Peyer's patch (tissue), 4 donors: ENCODE measurements around the gene ABCA9.

Experiments
- CTCF ChIP-seq, 6 experiments: fragments of 450-650 bp in 4 of 6; fragments of 200-600 bp in 2 of 6; sonication (generic) in 1 of 6; IDR thresholded peaks; one replicate each; pipeline ENCODE4 v1.5.1; 2017 to 2019; ENCODE audit warnings: antibody characterized with exemption in 6 of 6, mild to moderate bottlenecking in 3 of 6, moderate library complexity in 1 of 6
- POLR2A ChIP-seq, 2 donors: fragments of 450-650 bp; IDR thresholded peaks; one replicate each; pipeline ENCODE4 v1.5.1; 2017; ENCODE audit warnings: antibody characterized with exemption in 2 of 2, mild to moderate bottlenecking in 2 of 2, moderate library complexity in 2 of 2

GRCh38 chr17:69056179-69056823 is 4.4 kb downstream of the ABCA9 start:
- TF ChIP-seq CTCF (IDR thresholded peaks at IDR 0.05) (no peak), POLR2A (IDR thresholded peaks at IDR 0.05) (no peak)
